Sigmoid colon (tissue), 7 donors: ENCODE results near the gene TTYH3. TPM values are rescaled to one million over a fixed set of nuclear protein-coding genes. Genes with fewer than 3 reads are reported as not detected.

Source experiments
- DNase-seq: peaks from one replicate; pipeline ENCODE4 v3.0.0-alpha.2; 2019
- H3K27ac ChIP-seq, 4 donors: fragments of 200-600 bp; sonication (generic); one replicate each; pipeline ENCODE4 v1.5.1; 2016 to 2019; ENCODE audit warnings: mild to moderate bottlenecking in 1 of 4
- H3K27me3 ChIP-seq, 3 donors: fragments of 200-600 bp; sonication (generic); one replicate each; pipeline ENCODE4 v1.5.1; 2019; ENCODE audit warnings: mild to moderate bottlenecking in 1 of 3
- H3K36me3 ChIP-seq, 4 donors: fragments of 200-600 bp; sonication (generic); one replicate each; pipeline ENCODE4 v1.5.1; 2016 to 2019
- H3K4me1 ChIP-seq, 4 donors: fragments of 200-600 bp; sonication (generic); one replicate each; pipeline ENCODE4 v1.5.1; 2017 to 2019
- H3K4me3 ChIP-seq, 4 donors: fragments of 200-600 bp; sonication (generic); one replicate each; pipeline ENCODE4 v1.5.1; 2017 to 2019; ENCODE audit warnings: mild to moderate bottlenecking in 2 of 4, moderate library complexity in 1 of 4
- H3K9me3 ChIP-seq, 4 donors: fragments of 200-600 bp in 3 of 4; sonication (generic) in 3 of 4; one replicate each; pipeline versions ENCODE4 v1.5.1 to v1.6.1; 2013 to 2019
- EP300 ChIP-seq, 4 donors: sonication (generic); formaldehyde crosslinking; IDR thresholded peaks; one replicate each; pipeline ENCODE4 v1.6.1; 2017; ENCODE audit warnings: antibody characterized with exemption in 4 of 4
- POLR2A ChIP-seq, 2 donors: fragments of 450-650 bp; IDR thresholded peaks; one replicate each; pipeline ENCODE4 v1.6.1; 2016; ENCODE audit warnings: antibody characterized with exemption in 2 of 2, mild to moderate bottlenecking in 2 of 2, moderate library complexity in 2 of 2
- POLR2AphosphoS5 ChIP-seq, 4 donors: sonication (generic); formaldehyde crosslinking; IDR thresholded peaks; one replicate each; pipeline ENCODE4 v1.6.1; 2017; ENCODE audit warnings: antibody characterized with exemption in 4 of 4
- WGBS, 2 donors: extraction: QIAGEN DNeasy Blood & Tissue Kit; methylation state at CpG; one replicate each; pipeline ENCODE4 v1.1.7; 2013; 5-methylcytosine and 5-hydroxymethylcytosine counted together
- intact Hi-C: fragments of 100-400 bp; cut with DNase I; formaldehyde crosslinking; loops from one replicate; pipeline ENCODE4 v1.15.1; 2023
- polyA plus RNA-seq, 3 donors: library from polyadenylated mRNA; stranded (reverse); fragments of 200-250 nt; gene quantifications; one replicate each; pipeline ENCODE4 v1.2.3, GENCODE V29; 2013
- total RNA-seq, 4 donors: library from RNA; depleted of rRNA; stranded (reverse); fragments of >200 nt; gene quantifications; one replicate each; pipeline ENCODE4 v1.1.0, GENCODE V29; 2016
- TF ChIP-seq, protein P1 (sequence below), 4 experiments: fragments of 450-650 bp in 3 of 4; fragments of 200-600 bp in 1 of 4; IDR thresholded peaks; one replicate each; pipeline ENCODE4 v1.5.1; 2016 to 2019; ENCODE audit warnings: antibody characterized with exemption in 4 of 4, mild to moderate bottlenecking in 3 of 4, moderate library complexity in 2 of 4
- donor health status: healthy with polysubstance abuse.
- donor health status: Bipolar disorder and iron deficiency.
- donor health status: healthy.

The TTYH3 gene
- total and polyA plus RNA-seq, 7 donors, result 5.4 to 41.7 (median 15.3) TPM

DNA sequence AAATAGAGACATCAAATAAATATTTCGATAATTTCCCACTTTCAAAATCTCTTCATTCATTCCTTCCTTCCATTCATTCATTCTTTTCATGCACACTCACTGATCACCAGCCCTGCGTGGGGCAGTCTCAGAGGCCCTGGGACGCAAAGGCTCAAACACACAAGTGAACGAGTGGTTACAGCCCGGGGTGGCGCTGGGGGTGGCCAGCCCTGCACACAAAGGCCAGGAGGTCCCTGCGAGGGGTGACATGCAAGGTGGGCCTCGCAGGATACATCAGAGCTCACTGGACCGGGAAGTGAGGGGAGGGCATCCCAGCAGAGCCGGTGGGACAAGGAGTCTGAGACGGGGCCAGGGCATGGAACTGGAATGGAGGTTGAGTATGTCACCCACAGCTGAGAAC is 29.9 kb upstream of the TTYH3 start:
- Histone ChIP-seq H3K4me1 (no peaks in the 10 kb centered on the region), H3K27me3 (no peaks in the 10 kb centered on the region), H3K27ac (no peak overlapping the region), H3K9me3 (no peaks in the 10 kb centered on the region), H3K4me3 (no peak overlapping the region), H3K36me3 (peaks cover 6 to 58% (median 9%) of the 10 kb centered on the region in 4 donors)
- 95% methylated on average over 11 of the region's 11 CpGs for WGBS, 2 donors
- TF ChIP-seq POLR2AphosphoS5 (IDR thresholded peaks at IDR 0.05), result no peak
- no peak for TF ChIP-seq EP300 (IDR thresholded peaks at IDR 0.05)
- TF ChIP-seq POLR2A (IDR thresholded peaks at IDR 0.05), result no peak
- TF ChIP-seq, protein P1, sequence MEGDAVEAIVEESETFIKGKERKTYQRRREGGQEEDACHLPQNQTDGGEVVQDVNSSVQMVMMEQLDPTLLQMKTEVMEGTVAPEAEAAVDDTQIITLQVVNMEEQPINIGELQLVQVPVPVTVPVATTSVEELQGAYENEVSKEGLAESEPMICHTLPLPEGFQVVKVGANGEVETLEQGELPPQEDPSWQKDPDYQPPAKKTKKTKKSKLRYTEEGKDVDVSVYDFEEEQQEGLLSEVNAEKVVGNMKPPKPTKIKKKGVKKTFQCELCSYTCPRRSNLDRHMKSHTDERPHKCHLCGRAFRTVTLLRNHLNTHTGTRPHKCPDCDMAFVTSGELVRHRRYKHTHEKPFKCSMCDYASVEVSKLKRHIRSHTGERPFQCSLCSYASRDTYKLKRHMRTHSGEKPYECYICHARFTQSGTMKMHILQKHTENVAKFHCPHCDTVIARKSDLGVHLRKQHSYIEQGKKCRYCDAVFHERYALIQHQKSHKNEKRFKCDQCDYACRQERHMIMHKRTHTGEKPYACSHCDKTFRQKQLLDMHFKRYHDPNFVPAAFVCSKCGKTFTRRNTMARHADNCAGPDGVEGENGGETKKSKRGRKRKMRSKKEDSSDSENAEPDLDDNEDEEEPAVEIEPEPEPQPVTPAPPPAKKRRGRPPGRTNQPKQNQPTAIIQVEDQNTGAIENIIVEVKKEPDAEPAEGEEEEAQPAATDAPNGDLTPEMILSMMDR (IDR thresholded peaks at IDR 0.05), result no peak
- intact Hi-C loops, result no loop called here
- no peak for DNase-seq

DNA sequence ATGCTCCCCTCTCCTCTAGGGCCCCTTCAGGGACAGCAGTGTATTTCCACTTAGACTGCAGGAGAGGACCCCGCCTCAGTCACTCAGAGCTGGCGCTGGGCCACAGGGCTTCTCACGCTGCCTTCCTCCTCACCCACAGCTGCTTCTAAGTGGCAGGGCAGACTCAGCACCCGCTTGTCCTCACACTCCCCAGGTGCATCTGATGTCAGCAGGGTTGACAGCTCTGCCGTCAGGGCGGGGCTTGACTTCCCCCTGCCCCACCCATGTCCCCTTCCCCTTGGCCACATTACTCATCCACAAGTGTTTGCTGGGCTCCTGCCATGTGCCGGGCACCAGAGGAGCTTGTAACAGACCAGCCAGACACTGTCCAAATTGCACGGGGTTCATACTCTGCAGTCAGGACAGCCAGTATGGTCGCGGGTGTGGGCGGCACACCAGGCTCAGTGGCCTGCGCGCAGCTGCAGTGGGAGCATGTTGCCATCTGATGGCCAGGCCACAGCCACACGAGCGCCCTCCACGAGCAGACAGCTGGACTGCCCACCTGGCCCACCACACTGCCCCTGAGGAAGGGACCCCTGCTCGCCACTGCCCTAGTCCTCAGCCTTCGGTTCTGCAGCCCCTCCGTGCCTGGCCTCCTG is 29.3 kb upstream of the TTYH3 start:
- Histone ChIP-seq H3K27me3 (no peaks in the 10 kb centered on the region), H3K27ac (no peak overlapping the region), H3K9me3 (no peaks in the 10 kb centered on the region), H3K36me3 (peaks cover 5 to 54% (median 8%) of the 10 kb centered on the region in 4 donors), H3K4me1 (no peaks in the 10 kb centered on the region), H3K4me3 (no peak overlapping the region)
- 80 to 83% methylated on average over 19 of the region's 19 CpGs for WGBS, 2 donors
- TF ChIP-seq, protein P1 (IDR thresholded peaks at IDR 0.05), result no peak
- TF ChIP-seq EP300 (IDR thresholded peaks at IDR 0.05) (no peak), POLR2AphosphoS5 (IDR thresholded peaks at IDR 0.05) (no peak)
- DNase-seq, result no peak
- intact Hi-C loops, result no loop called here

DNA sequence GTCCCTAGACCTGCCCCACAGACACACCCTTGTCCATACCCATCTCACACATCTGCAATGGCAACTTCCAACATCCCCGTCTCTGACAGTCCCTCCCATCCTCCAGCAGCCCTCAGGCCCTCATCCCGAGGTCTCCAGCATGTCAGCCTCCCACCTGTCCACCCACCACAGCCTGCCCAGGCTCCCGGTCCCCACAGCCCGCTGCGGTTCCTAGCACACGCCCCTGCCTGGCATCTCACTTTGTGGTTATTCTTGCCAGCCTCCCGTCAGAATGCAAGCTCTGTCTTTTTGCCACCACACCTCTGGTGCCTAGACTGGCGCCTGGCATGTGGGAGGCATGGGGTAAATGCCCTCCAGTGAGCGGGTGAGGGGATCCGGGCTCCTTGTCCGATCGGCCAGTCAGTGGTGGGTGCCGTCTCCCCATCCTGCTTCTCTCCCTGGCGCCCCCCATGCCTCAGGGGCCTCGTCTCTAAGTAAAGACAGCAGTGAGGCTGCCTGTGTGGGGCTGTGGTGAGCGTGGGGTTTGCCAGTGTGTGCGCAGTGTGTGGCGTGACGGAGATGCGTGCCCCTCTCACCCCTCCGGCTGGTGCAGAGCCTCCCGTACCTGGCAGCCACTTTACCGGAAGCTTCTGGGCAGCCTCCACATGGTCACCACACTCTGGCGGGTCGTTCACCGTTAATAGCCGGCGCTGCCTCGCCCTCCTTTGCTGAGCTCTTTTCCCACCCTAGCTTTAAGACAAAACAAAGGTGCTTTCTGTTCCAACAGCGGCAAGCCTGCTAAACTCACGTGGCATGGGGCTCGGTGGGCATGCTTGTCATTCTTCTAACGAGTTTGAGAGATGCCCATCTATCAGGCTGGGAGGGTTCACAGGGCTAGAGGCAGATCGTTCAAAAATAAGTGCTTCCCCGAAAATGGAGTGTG is 28.5 kb upstream of the TTYH3 start:
- no peak for DNase-seq
- Histone ChIP-seq H3K9me3 (no peaks in the 10 kb centered on the region), H3K4me1 (no peaks in the 10 kb centered on the region), H3K27me3 (no peaks in the 10 kb centered on the region), H3K36me3 (peaks cover 0 to 46% (median 8%) of the 10 kb centered on the region in 4 donors), H3K4me3 (no peak overlapping the region), H3K27ac (no peak overlapping the region)
- WGBS, 2 donors, result 89 to 95% methylated on average over 35 of the region's 35 CpGs
- intact Hi-C loops, result no loop called here
- TF ChIP-seq, protein P1 (IDR thresholded peaks at IDR 0.05), result no peak
- TF ChIP-seq POLR2A (IDR thresholded peaks at IDR 0.05), result no peak
- no peak for TF ChIP-seq POLR2AphosphoS5 (IDR thresholded peaks at IDR 0.05)
- no peak for TF ChIP-seq EP300 (IDR thresholded peaks at IDR 0.05)

DNA sequence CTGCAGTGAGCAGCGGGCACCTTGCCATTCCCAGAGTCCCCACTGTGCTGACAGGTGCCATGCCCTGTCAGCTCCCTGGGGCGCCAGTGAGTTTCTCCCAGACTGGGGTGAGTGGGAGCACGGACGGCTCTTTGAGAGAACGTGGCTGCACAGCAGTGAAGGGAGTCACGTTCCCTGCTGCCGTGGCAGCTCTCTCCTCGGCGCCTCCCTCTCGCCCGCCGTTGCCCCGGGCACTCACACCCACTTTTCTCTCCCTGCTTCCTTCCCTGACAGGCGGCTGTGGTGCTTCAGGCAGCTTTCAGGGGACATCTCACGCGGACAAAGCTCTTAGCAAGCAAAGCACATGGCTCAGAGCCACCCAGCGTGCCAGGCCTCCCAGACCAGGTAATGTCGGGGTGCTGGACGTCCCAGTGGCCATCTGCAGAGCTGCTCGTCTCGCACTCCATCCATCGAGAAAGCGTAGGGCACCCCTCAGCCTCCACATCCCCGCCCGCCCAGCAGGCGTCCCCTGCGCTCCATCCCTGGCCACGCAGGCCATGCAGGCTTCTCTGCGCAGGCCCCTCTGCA is 27.1 kb upstream of the TTYH3 start:
- intact Hi-C loops, result no loop called here
- DNase-seq, result no peak
- peaks cover 0 to 32% (median 2%) of the 10 kb centered on the region in 4 donors for H3K36me3 ChIP-seq
- 94 to 98% methylated on average over 29 of the region's 29 CpGs for WGBS, 2 donors
- H3K27ac ChIP-seq, result no peak overlapping the region
- TF ChIP-seq EP300 (IDR thresholded peaks at IDR 0.05), result no peak
- TF ChIP-seq, protein P1 (IDR thresholded peaks at IDR 0.05), result no peak
- no peaks in the 10 kb centered on the region for H3K4me1 ChIP-seq
- H3K27me3 ChIP-seq, result no peaks in the 10 kb centered on the region
- H3K4me3 ChIP-seq, result no peak overlapping the region
- no peaks in the 10 kb centered on the region for H3K9me3 ChIP-seq
